Tibial nerve (tissue), 3 donors: Measurements from ENCODE around the gene BLOC1S3.

Source experiments
- EP300 ChIP-seq, 2 donors: sonication (generic); formaldehyde crosslinking; IDR thresholded peaks; one replicate each; pipeline ENCODE4 v1.6.1; 2017; ENCODE audit warnings: antibody characterized with exemption in 2 of 2, mild to moderate bottlenecking in 1 of 2
- POLR2A ChIP-seq, 2 donors: fragments of 450-650 bp; IDR thresholded peaks; one replicate each; pipeline ENCODE4 v1.6.1; 2017; ENCODE audit warnings: antibody characterized with exemption in 2 of 2, mild to moderate bottlenecking in 2 of 2, moderate library complexity in 2 of 2

GRCh38 chr19:45186509-45187334, 8.1 kb downstream of the BLOC1S3 start:
- TF ChIP-seq POLR2A (IDR thresholded peaks at IDR 0.05), result no peak
- no peak for TF ChIP-seq EP300 (IDR thresholded peaks at IDR 0.05)
